Panc1 (cell line): ENCODE measurements around the gene SCCPDH.

Experiments
- TF ChIP-seq, protein P1 (sequence below): fragments of 450-650 bp; IDR thresholded peaks from 2 replicates; pipeline ENCODE4 v1.5.1; 2017; ENCODE audit warnings: mild to moderate bottlenecking
- TF ChIP-seq, protein P2 (sequence below), 2 experiments: IDR thresholded peaks; 2 replicates each; pipeline ENCODE4 v1.6.1; 2011 to 2012; ENCODE audit warnings: low read depth in 2 of 2, control low read depth in 1 of 2, low read length in 1 of 2, mild to moderate bottlenecking in 1 of 2, moderate library complexity in 1 of 2; ENCODE audit not compliant: insufficient read depth in 1 of 2

DNA sequence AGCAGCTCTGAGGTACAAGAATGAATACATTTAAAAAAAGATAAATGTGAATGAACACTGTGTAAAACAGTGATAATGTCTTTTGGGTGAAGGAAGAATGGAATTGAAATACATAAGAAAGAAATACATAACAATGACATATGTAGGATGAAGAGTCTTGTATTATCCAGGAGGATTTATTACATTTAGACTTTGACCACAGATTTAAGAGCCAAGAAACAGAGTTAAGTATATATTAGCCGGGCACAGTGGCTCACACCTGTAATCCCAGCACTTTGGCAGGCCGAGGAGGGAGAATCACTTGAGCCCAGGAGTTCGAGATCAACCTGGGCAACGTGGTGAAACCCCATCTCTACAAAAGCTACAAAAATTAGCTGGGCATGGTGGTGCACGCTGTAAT, 79.7 kb downstream of the SCCPDH start:
- TF ChIP-seq, protein P1, sequence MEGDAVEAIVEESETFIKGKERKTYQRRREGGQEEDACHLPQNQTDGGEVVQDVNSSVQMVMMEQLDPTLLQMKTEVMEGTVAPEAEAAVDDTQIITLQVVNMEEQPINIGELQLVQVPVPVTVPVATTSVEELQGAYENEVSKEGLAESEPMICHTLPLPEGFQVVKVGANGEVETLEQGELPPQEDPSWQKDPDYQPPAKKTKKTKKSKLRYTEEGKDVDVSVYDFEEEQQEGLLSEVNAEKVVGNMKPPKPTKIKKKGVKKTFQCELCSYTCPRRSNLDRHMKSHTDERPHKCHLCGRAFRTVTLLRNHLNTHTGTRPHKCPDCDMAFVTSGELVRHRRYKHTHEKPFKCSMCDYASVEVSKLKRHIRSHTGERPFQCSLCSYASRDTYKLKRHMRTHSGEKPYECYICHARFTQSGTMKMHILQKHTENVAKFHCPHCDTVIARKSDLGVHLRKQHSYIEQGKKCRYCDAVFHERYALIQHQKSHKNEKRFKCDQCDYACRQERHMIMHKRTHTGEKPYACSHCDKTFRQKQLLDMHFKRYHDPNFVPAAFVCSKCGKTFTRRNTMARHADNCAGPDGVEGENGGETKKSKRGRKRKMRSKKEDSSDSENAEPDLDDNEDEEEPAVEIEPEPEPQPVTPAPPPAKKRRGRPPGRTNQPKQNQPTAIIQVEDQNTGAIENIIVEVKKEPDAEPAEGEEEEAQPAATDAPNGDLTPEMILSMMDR, result no peak
- TF ChIP-seq, protein P2, sequence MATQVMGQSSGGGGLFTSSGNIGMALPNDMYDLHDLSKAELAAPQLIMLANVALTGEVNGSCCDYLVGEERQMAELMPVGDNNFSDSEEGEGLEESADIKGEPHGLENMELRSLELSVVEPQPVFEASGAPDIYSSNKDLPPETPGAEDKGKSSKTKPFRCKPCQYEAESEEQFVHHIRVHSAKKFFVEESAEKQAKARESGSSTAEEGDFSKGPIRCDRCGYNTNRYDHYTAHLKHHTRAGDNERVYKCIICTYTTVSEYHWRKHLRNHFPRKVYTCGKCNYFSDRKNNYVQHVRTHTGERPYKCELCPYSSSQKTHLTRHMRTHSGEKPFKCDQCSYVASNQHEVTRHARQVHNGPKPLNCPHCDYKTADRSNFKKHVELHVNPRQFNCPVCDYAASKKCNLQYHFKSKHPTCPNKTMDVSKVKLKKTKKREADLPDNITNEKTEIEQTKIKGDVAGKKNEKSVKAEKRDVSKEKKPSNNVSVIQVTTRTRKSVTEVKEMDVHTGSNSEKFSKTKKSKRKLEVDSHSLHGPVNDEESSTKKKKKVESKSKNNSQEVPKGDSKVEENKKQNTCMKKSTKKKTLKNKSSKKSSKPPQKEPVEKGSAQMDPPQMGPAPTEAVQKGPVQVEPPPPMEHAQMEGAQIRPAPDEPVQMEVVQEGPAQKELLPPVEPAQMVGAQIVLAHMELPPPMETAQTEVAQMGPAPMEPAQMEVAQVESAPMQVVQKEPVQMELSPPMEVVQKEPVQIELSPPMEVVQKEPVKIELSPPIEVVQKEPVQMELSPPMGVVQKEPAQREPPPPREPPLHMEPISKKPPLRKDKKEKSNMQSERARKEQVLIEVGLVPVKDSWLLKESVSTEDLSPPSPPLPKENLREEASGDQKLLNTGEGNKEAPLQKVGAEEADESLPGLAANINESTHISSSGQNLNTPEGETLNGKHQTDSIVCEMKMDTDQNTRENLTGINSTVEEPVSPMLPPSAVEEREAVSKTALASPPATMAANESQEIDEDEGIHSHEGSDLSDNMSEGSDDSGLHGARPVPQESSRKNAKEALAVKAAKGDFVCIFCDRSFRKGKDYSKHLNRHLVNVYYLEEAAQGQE (IDR thresholded peaks at IDR 0.05; ENCODE audit: insufficient read depth in 1 of 2, low read depth in 2 of 2, low read length in 1 of 2), result no peak
